HG03520 (cell line): ENCODE measurements around the gene ADGRG7.
A peak's percentile ranks its signal among the peaks of the same experiment; 100 is the strongest.

ENCODE experiments used
- ATAC-seq: cut with Tn5 transposase; IDR thresholded peaks from one replicate; pipeline ENCODE4 v1.9.1; 2021; ENCODE audit warnings: mild to moderate bottlenecking, moderate library complexity; ENCODE audit not compliant: unreplicated experiment

Gene ADGRG7

DNA sequence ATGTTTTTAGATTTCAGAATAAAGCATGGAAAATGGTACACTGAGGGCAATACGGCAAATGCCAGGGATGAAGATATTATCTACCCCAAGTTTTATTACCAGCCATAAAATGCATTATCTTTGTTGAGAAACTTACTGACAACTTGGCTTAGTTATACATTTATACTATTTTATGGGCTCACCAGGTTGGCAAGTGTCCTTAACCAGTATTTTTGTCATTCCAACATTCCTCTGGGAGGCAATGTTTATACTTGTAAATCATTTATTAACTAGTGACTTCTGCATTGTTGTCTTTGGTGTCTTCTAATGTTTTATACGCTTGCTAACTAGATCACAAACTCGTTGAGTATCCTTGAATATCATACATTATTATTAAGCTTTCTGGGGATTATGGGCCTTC lies 18.0 kb upstream of the ADGRG7 start:
- ATAC-seq, result no peak

DNA sequence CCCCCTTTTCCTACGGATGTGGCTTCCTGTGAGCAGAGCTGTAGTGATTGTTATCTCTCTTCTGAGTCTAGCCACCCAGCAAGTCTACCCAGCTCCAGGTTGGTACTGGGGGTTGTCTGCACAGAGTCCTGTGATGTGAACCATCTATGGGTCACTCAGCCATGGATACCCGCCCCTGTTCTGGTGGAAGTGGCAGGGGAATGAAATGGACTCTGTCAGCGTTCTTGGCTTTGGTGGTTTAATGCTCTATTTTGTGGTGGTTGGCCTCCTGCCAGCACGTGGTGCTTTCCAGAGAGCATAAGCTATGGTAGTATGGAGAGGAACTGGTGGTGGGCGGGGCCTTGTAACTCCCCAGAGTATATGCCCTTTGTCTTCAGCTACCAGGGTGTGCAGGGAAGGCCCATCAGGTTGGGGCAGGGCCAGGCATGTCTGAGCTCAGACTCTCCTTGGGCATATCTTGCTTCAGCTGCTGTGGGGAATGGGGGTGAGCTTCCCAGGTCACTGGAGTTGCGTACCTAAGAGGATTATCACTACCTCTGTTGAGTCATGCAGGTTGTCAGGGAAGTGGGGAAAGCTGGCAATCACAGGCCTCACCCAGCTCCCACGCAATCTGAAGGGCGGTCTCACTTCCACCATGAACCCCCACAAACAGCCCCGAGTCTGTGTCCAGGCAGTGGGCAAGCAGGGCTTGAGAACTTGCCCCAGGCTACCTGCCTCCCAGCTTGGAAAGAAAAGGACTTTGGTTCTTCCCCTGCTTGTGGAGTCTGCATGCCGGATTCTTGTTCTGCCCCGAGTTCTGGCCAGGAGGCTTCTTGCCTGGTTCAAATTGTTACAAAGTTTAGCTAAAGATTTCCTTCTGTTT lies 9.0 kb upstream of the ADGRG7 start:
- no peak for ATAC-seq

DNA sequence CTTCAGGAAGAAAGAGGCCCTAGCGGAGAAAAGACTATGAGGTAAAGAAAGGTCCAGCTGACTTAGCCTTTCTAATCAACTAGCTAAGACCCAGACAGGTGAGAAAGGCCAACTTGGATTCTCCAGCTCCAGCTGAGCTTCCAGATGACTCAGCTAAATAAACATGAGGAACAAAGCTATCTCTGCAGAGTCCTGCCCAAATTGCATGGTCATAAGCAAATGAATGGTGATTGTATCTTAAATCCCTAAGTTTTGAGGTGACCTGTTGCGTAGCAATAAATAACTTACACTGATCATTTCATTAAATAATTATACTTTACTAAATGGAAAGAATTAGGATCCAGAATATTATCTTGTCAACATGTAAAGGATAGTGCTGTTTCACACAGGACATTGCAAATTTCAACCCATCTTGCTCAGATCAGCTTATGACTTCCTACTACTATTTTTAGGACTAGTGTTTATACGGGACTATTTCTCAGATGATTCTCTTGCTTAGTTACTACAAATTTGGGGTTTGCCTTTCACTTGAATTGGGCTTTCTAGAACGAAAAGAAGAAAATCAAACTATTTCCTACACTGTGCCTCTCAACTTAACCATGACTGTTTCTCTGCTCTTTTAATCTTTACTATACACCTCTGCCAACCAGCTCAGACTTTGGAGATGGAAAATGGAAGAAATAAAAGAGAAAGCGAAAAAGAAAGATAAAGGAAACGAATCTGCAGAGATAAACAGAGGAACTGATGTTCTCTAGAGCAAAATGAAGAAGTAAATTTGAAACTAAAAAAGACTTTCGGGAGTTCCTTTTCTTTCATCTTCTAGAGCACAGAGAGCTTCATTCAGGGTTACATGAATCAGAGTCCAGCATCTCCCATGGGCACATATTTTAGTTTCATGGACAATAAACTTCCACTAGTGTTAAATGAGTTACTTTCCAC lies 6.6 kb upstream of the ADGRG7 start:
- peak; percentile 32 for ATAC-seq

DNA sequence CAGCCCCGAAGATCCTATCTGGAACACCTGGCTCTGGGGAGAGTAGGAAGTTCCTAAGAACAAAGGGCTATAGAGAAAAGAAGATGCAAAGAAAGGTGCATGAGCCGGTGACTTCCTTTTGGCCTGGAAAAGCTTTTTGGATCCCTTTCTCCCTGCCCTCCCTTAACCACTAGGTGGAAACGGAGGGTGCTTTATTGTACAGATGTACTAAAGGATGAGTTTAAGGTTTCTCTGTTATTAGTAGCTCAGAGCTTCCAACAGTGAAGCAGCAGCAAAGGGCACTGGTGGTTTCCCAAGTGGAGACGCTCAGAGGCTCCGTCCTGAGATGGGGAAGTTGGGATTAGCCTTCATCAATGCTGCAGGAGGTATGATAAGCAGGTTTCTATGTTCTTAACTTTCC lies 5.9 kb upstream of the ADGRG7 start:
- peak; percentile 24 for ATAC-seq

- ATAC-seq, result no peak
Measured at GRCh38 chr3:100605358-100605757, 4.0 kb upstream of the ADGRG7 start.

- ATAC-seq, result peak; percentile 79
Measured at GRCh38 chr3:100606894-100607512, 2.4 kb upstream of the ADGRG7 start.

- no peak for ATAC-seq
Measured at GRCh38 chr3:100609963-100610362, 562 bp downstream of the ADGRG7 start.

DNA sequence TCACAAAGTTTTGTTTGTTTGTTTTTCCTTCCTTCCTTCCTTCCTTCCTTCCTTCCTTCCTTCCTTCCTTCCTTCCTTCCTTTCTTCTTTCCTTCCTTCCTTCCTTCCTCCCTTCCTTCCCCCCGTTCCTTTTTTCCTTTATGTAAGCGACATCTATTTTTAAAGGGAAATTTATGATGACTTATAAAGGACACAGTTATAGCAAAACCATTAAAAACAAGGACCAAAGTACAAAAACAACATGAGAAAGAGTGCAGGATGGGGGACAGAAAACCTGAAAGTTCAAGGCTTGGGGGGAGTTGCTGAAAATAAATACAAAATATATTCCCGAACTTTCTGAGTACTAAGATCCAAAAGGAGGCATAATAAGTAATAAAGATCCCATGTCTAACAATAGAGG lies 1.8 kb downstream of the ADGRG7 start:
- ATAC-seq, result no peak

DNA sequence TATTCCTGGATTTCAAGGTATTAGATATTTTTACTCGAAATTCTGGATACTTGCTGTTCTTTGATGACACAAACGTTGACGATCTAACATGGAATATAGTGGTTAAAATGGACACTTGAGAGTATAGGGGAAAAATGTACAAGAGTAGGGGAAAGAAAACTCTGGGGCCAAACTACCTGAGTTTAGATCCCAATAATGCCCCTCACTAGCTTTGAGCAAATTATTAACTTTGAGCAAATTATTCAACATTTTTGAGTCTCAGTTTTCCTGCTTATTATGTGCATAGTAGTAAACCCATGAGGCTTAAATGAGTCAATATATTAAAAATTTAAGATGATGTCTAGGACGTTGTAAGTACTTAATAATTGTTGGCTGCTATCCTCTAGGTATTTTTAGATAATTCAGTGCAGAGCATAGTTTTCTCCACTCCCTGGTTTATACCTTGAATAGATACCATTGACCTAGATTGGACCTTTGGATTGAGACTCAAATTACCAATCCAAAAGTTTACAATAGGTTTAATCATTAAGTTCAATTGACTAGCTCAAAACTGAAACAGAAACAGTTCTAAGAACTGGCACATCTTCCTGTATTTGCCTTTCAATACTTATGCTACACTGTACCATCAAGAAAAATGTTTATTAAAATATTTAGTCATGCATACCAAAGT lies 4.5 kb downstream of the ADGRG7 start:
- no peak for ATAC-seq

GRCh38 chr3:100614941-100615340 lies 5.5 kb downstream of the ADGRG7 start:
- no peak for ATAC-seq

DNA sequence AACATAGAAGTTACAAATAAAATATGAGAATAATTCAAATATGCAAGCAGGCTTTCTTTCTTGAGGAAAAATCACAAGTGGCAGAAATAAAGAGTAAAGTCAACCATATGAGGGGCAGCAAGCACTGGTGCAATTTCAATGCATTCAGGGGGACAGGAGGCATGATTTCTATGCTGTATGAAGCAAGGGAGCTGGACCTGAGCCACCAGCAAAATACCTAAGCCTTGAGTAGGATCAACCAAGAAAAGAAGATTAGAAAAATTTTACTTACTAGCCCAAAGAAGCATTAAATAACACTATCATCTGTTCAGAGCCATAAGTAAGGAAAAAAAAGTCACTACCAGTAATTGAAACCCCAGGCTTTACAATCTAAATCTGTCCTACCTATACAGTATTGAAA lies 6.3 kb downstream of the ADGRG7 start:
- no peak for ATAC-seq

GRCh38 chr3:100621251-100621650 lies 11.8 kb downstream of the ADGRG7 start:
- no peak for ATAC-seq

GRCh38 chr3:100627491-100627890 lies 18.1 kb downstream of the ADGRG7 start:
- no peak for ATAC-seq

DNA sequence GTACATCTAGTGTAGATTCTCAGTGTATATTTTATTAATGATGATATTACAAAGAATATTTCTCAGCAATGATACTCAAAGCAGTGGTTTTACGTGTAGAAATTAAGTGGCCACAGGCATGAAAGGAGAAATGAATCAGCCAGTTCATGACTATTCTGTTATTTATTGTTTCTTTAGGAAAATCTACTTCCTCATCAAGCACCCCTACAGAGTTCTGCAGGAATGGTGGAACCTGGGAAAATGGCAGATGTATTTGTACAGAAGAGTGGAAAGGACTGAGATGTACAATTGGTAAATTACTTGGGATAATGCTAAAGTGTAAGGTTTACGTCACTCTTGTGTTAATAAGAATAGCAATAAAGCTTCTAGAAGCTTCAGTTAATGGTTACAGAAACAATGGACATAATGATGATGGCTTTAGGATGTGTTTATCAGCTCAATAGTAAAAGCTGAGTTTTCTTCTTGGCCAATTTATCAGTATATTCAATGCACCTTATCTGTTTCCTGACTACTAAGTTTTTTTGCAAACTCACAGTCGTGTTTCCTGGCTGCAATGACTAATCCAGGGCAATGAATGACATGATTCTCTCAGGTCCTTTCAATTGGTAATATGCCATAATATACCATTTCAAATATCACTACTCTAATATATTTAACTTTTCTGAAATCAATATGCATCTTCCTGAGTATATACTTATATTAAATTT lies 20.2 kb downstream of the ADGRG7 start:
- ATAC-seq, result no peak

GRCh38 chr3:100630664-100631063 lies 21.3 kb downstream of the ADGRG7 start:
- no peak for ATAC-seq

DNA sequence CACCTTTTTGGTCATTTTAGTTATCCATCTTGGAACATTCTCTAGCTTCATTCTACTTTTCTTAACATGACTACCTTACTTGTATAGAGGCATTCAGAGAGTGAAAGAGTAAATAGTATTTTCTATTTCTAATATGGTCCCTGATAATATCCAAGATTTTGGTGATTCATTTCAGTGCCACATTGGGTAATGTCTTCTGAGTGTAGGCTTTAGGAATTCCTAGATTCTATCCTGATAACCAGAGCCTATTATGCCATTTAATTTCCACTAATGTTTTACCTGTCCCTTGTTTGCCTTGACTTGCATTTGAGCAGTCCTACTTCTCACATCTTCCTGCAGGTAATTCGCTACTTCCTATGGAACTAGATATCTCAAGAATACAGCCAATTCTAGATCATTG lies 21.8 kb downstream of the ADGRG7 start:
- no peak for ATAC-seq

- ATAC-seq, result no peak
Measured at GRCh38 chr3:100634493-100635272, 25.3 kb downstream of the ADGRG7 start.

DNA sequence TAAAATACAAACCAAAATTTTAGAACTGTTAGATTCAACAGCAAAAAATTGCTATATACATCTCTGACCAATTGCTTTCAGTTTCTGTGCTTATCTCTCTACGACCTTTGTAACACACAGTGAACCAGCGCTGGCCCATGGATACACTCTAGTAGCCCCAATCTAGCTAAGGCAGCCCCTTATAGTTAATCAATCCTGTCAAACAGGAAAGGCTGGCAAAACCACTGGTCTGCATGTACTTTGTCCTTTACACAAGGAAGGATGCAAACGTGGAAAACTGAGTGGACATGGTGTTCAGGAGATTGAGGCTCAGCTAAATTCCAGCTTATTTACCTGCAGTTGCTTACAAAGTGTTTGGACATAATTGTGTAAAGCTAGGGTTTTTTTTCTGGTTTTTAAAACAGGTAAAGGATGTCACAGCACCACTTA lies 25.9 kb downstream of the ADGRG7 start:
- ATAC-seq, result no peak

GRCh38 chr3:100637197-100637631 lies 27.8 kb downstream of the ADGRG7 start:
- ATAC-seq, result no peak
